Transverse colon (tissue), 4 donors: ENCODE data around the gene TYROBP. TPM values are rescaled to one million over a fixed set of nuclear protein-coding genes. Genes with fewer than 3 reads are reported as not detected.

ENCODE experiments used
- DNase-seq: peaks from one replicate; pipeline ENCODE4 v3.0.0-alpha.2; 2019
- H3K27ac ChIP-seq, 4 donors: fragments of 200-600 bp; sonication (generic); 2 replicates each; pipeline ENCODE4 v1.5.1; 2016 to 2018; ENCODE audit warnings: inconsistent platforms in 4 of 4
- H3K27me3 ChIP-seq: fragments of 200-600 bp; sonication (generic); 2 replicates; pipeline ENCODE4 v1.5.1; 2017; ENCODE audit warnings: inconsistent platforms
- H3K36me3 ChIP-seq, 4 donors: fragments of 200-600 bp; sonication (generic); 2 replicates each; pipeline ENCODE4 v1.5.1; 2017 to 2019; ENCODE audit warnings: inconsistent platforms in 4 of 4
- H3K4me1 ChIP-seq, 4 donors: fragments of 200-600 bp; sonication (generic); 2 replicates each; pipeline ENCODE4 v1.5.1; 2017 to 2020; ENCODE audit warnings: inconsistent platforms in 4 of 4
- H3K4me3 ChIP-seq, 4 donors: fragments of 200-600 bp; sonication (generic); 1 replicate in 1 of 4; 2 replicates in 3 of 4; pipeline versions ENCODE4 v1.5.1 to v1.6.1; 2017 to 2019; ENCODE audit warnings: inconsistent platforms in 4 of 4
- H3K9me3 ChIP-seq, 2 donors: fragments of 200-600 bp; sonication (generic); 2 replicates each; pipeline ENCODE4 v1.5.1; 2017 to 2019; ENCODE audit warnings: inconsistent platforms in 2 of 2
- EP300 ChIP-seq: sonication (generic); formaldehyde crosslinking; IDR thresholded peaks from one replicate; pipeline ENCODE4 v1.6.1; 2017; ENCODE audit warnings: antibody characterized with exemption, low read depth
- POLR2A ChIP-seq: fragments of 450-650 bp; IDR thresholded peaks from one replicate; pipeline ENCODE4 v1.6.1; 2016; ENCODE audit warnings: antibody characterized with exemption, mild to moderate bottlenecking, moderate library complexity
- POLR2AphosphoS5 ChIP-seq, 3 donors: sonication (generic); formaldehyde crosslinking; IDR thresholded peaks; one replicate each; pipeline ENCODE4 v1.6.1; 2016; ENCODE audit warnings: antibody characterized with exemption in 3 of 3
- WGBS, 2 donors: methylation state at CpG; one replicate each; pipeline ENCODE4 v1.1.5; 2018; ENCODE audit warnings: low coverage in 1 of 2; 5-methylcytosine and 5-hydroxymethylcytosine counted together
- in situ Hi-C, 4 donors: fragments of 200-750 bp; cut with MboI; loops; one replicate each; pipeline versions ENCODE4 v1.15.0 to v1.15.1; 2017; ENCODE audit warnings: low sequenced_read_pairs in 3 of 4, low pct_ligation_motif_present in 1 of 4, low pct_unique_long_range_greater_than_20kb in 1 of 4
- intact Hi-C: fragments of 100-400 bp; cut with DNase I; formaldehyde crosslinking; loops from one replicate; pipeline ENCODE4 v1.15.1; 2023; ENCODE audit warnings: low total_unique reads
- total RNA-seq, 4 donors: library from RNA; depleted of rRNA; stranded (reverse); fragments of >200 nt; gene quantifications; one replicate each; pipeline ENCODE4 v1.1.0, GENCODE V29; 2016
- TF ChIP-seq, protein P1 (sequence below), 5 experiments: fragments of 200-600 bp in 3 of 5; fragments of 450-650 bp in 2 of 5; sonication (generic) in 3 of 5; IDR thresholded peaks; 1 replicate in 2 of 5; 2 replicates in 3 of 5; pipeline ENCODE4 v1.5.1; 2016 to 2017; ENCODE audit warnings: antibody characterized with exemption in 5 of 5, inconsistent platforms in 3 of 5, mild to moderate bottlenecking in 2 of 5, moderate library complexity in 1 of 5

TYROBP gene
- total RNA-seq, 4 donors from 2014 or later = 25.6 to 81.5 (median 52.2) TPM

DNA sequence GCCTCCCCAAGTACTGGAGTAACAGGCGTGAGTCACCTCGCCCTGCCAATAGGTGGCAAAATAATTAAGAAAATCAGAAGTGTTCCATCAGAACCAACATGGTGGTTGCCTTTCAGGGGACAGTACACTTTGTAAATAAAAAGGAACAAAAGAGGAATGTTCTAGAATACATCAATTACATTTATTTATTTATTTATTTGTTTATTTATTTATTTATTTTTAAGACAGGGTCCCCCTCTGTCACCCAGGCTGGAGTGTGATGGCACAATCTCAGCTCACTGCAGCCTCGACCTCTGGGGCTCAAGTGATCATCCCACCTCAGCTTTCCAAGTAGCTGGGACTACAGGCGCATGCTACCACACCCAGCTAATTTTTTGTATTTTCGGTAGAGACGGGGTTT is 12.9 kb upstream of the TYROBP start:
- TF ChIP-seq EP300 (no peak), POLR2A (no peak), POLR2AphosphoS5 (IDR thresholded peaks at IDR 0.05) (no peak)
- TF ChIP-seq, protein P1, sequence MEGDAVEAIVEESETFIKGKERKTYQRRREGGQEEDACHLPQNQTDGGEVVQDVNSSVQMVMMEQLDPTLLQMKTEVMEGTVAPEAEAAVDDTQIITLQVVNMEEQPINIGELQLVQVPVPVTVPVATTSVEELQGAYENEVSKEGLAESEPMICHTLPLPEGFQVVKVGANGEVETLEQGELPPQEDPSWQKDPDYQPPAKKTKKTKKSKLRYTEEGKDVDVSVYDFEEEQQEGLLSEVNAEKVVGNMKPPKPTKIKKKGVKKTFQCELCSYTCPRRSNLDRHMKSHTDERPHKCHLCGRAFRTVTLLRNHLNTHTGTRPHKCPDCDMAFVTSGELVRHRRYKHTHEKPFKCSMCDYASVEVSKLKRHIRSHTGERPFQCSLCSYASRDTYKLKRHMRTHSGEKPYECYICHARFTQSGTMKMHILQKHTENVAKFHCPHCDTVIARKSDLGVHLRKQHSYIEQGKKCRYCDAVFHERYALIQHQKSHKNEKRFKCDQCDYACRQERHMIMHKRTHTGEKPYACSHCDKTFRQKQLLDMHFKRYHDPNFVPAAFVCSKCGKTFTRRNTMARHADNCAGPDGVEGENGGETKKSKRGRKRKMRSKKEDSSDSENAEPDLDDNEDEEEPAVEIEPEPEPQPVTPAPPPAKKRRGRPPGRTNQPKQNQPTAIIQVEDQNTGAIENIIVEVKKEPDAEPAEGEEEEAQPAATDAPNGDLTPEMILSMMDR (IDR thresholded peaks at IDR 0.05) = no peak
- WGBS, 2 donors = 50 to 71% methylated on average over 6 of the region's 6 CpGs

DNA sequence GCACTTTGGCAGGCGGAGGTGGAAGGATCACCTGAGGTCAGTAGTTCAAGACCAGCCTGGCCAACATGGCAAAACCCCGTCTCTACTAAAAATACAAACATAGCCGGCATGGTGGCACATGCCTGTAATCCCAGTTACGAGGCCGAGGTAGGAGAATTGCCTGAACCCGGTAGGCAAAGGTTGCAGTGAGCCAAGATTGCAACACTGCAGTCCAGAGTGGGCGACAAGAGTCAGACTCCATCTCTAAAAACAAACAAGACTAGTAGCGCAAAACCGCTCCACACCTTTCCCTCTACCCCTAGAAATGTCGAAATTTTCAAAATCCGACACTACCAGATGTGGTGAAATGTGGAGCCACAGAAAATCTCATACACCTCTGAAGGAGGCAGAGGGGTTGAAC is 11.2 kb upstream of the TYROBP start:
- in situ Hi-C loops = no loop called here
- Histone ChIP-seq H3K9me3 (no peaks in the 10 kb centered on the region), H3K36me3 (no peaks in the 10 kb centered on the region), H3K27ac (no peak overlapping the region), H3K4me1 (no peaks in the 10 kb centered on the region), H3K27me3 (no peaks in the 10 kb centered on the region), H3K4me3 (no peak overlapping the region)
- WGBS, 2 donors = 91% methylated on average over 11 of the region's 11 CpGs; no CpG with 5 or more reads in 1 of the 2 donors
- intact Hi-C loops = no loop called here
- no peak for TF ChIP-seq EP300
- no peak for DNase-seq

More for the DNA sequence above, 12.9 kb upstream of the TYROBP start:
- H3K27ac ChIP-seq = no peak overlapping the region
- H3K27me3 ChIP-seq = peaks cover 2% of the 10 kb centered on the region
- no peaks in the 10 kb centered on the region for H3K4me1 ChIP-seq
- no peak overlapping the region for H3K4me3 ChIP-seq
- DNase-seq = no peak
- no peaks in the 10 kb centered on the region for H3K9me3 ChIP-seq
- in situ Hi-C loops = no loop called here
- intact Hi-C loops = no loop called here
- H3K36me3 ChIP-seq = no peaks in the 10 kb centered on the region

DNA sequence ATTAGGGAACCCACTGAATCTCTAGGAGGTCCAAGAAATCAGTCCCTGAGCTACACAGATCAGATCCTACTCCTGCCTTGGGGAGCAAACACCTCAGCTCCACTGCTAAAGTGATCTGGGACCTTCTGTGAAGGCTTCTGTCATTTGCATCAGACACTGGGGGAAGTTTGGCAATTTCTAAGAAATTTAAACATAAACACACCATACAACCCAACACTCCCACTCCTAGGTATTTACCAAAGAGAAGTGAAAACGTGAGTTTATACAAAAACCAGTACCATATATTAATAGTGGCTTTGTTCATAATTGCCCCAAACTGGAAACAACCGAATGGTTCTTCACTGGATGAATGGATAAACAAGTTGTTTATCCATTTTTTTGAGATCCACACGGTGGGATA is 7.3 kb upstream of the TYROBP start:
- in situ Hi-C loops = no loop called here
- no peaks in the 10 kb centered on the region for H3K36me3 ChIP-seq

DNA sequence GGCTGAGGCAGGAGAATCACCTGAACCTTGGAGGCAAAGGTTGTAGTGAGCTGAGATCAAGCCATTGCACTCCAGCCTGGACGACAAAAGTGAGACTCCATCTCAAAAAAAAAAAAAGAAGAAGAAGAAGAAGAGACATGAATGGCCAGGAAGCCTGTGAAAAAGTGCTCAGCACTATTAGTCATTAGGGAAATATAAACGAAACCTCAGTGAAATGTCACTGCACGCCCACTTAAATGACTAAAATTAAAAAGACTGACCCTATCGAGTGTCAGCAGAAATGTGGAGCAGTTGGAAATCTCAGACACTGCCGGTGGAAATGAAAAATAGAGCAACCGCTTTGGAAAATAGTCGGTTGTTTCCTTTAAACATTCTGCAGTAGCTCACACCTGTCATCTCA is 5.5 kb upstream of the TYROBP start:
- no peak for DNase-seq
- in situ Hi-C loops = no loop called here
- no peak overlapping the region for H3K4me3 ChIP-seq
- TF ChIP-seq POLR2A = no peak
- TF ChIP-seq, protein P1 (IDR thresholded peaks at IDR 0.05) = no peak
- TF ChIP-seq POLR2AphosphoS5 (IDR thresholded peaks at IDR 0.05) = no peak
- TF ChIP-seq EP300 = no peak
- H3K36me3 ChIP-seq = no peaks in the 10 kb centered on the region
- intact Hi-C loops = no loop called here
- H3K27ac ChIP-seq = no peak overlapping the region
- H3K4me1 ChIP-seq = no peaks in the 10 kb centered on the region
- 36 to 45% methylated on average over 6 to 7 of the region's 7 CpGs for WGBS, 2 donors
- H3K9me3 ChIP-seq = no peaks in the 10 kb centered on the region
- no peaks in the 10 kb centered on the region for H3K27me3 ChIP-seq

More for the DNA sequence above, 7.3 kb upstream of the TYROBP start:
- TF ChIP-seq EP300 (no peak), POLR2A (no peak), POLR2AphosphoS5 (IDR thresholded peaks at IDR 0.05) (no peak)
- TF ChIP-seq, protein P1 (IDR thresholded peaks at IDR 0.05) = no peak
- WGBS, 2 donors = 37 to 50% methylated on average over 1 to 3 of the region's 3 CpGs
- no peaks in the 10 kb centered on the region for H3K4me1 ChIP-seq
- DNase-seq = no peak
- no peak overlapping the region for H3K4me3 ChIP-seq
- intact Hi-C loops = no loop called here
- no peaks in the 10 kb centered on the region for H3K27me3 ChIP-seq
- H3K27ac ChIP-seq = no peak overlapping the region
- H3K9me3 ChIP-seq = no peaks in the 10 kb centered on the region

DNA sequence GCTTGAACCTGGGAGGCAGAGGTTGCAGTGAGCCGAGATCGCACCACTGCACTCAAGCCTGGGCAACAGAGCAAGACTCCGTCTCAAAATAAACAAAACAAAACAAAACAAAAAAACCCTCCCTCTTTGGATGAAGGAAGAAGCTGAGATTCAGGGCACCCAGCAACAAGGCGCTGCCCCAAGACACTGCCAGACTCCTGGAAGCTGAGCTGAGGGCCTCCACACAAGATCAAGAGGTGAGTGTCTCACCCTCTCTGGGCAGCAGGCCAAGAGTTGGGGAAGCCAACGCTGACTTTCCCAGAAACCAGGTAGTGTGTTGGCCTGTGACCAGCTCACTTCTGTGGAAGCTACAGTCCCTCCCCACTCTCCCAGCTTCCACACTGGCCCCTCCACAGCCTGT is 3.7 kb upstream of the TYROBP start:
- Histone ChIP-seq H3K4me1 (no peaks in the 10 kb centered on the region), H3K36me3 (no peaks in the 10 kb centered on the region), H3K9me3 (no peaks in the 10 kb centered on the region), H3K27ac (no peak overlapping the region), H3K27me3 (no peaks in the 10 kb centered on the region), H3K4me3 (no peak overlapping the region)
- DNase-seq = no peak
- in situ Hi-C loops = no loop called here
- TF ChIP-seq POLR2AphosphoS5 (IDR thresholded peaks at IDR 0.05) (no peak), EP300 (no peak), POLR2A (no peak)
- TF ChIP-seq, protein P1 (IDR thresholded peaks at IDR 0.05) = no peak
- WGBS, 2 donors = 54% methylated on average over 4 of the region's 5 CpGs; no CpG with 5 or more reads in 1 of the 2 donors
- intact Hi-C loops = no loop called here
